Neural cell (in vitro differentiated cells): ENCODE data around the gene COL16A1.

ENCODE experiments used
- CTCF ChIP-seq: fragments of 450-650 bp; IDR thresholded peaks from 2 replicates; pipeline ENCODE4 v1.5.1; 2014; ENCODE audit warnings: antibody characterized with exemption, mild to moderate bottlenecking, moderate library complexity; ENCODE audit not compliant: poor library complexity, severe bottlenecking
- EP300 ChIP-seq: fragments of 450-650 bp; conservative IDR thresholded peaks from 2 replicates; pipeline ENCODE4 v1.6.1; 2014; ENCODE audit warnings: antibody characterized with exemption, mild to moderate bottlenecking, moderate library complexity; ENCODE audit not compliant: poor library complexity, severe bottlenecking
- EZH2 ChIP-seq: fragments of 200-600, 300-800 bp; shearing (Covaris generic), sonication (generic); IDR thresholded peaks from 2 replicates; pipeline ENCODE4 v1.6.1; 2014; ENCODE audit warnings: antibody characterized with exemption, low read length, borderline replicate concordance, mild to moderate bottlenecking; ENCODE audit not compliant: insufficient read depth, poor library complexity, severe bottlenecking
- POLR2AphosphoS5 ChIP-seq: IDR thresholded peaks from 2 replicates; pipeline ENCODE4 v1.6.1; 2012
- RAD21 ChIP-seq: fragments of 450-650 bp; conservative IDR thresholded peaks from 2 replicates; pipeline ENCODE4 v1.6.1; 2014; ENCODE audit warnings: antibody characterized with exemption, mild to moderate bottlenecking, moderate library complexity
- REST ChIP-seq: IDR thresholded peaks from 2 replicates; pipeline ENCODE4 v1.6.1; 2012; ENCODE audit warnings: borderline replicate concordance
- TAF1 ChIP-seq: IDR thresholded peaks from 2 replicates; pipeline ENCODE4 v1.6.1; 2012; ENCODE audit warnings: low read depth

GRCh38 chr1:31645274-31645568, 58.6 kb downstream of the COL16A1 start:
- TF ChIP-seq TAF1 (no peak), EP300 (no peak), CTCF (no peak), EZH2 (no peak), REST (no peak), POLR2AphosphoS5 (peak; percentile 10), RAD21 (peak; percentile 34)
